Body of pancreas (tissue), 4 donors: ENCODE data around the gene GABBR1. TPM values are rescaled to one million over a fixed set of nuclear protein-coding genes. Genes with fewer than 3 reads are reported as not detected.
"Not testable (repeated sequence)": the region's sequence is repeated elsewhere in the genome, so short reads cannot be mapped to it uniquely, and the experiment has no call there.

Experiments
- ATAC-seq: fragments of 150-250 bp; one replicate; pipeline ENCODE4 v1.9.1; 2016
- DNase-seq, 4 donors: peaks; one replicate each; pipeline ENCODE4 v3.0.0-alpha.2; 2019
- H3K27ac ChIP-seq, 4 donors: fragments of 200-600 bp; sonication (generic); 1 replicate in 3 of 4; 2 replicates in 1 of 4; pipeline versions ENCODE4 v1.5.1 to v1.6.1; 2016 to 2019; ENCODE audit warnings: mild to moderate bottlenecking in 1 of 4, mixed read lengths in 1 of 4, moderate library complexity in 1 of 4
- H3K27me3 ChIP-seq, 2 donors: fragments of 200-600 bp; sonication (generic); one replicate each; pipeline ENCODE4 v1.6.0; 2016; ENCODE audit warnings: mild to moderate bottlenecking in 1 of 2
- H3K36me3 ChIP-seq, 2 donors: fragments of 200-600 bp; sonication (generic); replicated peaks in 1 of 2; 2 replicates each; pipeline ENCODE4 v1.5.1; 2016; ENCODE audit warnings: low read depth in 2 of 2; ENCODE audit not compliant: insufficient read depth in 1 of 2
- H3K4me1 ChIP-seq: fragments of 200-600 bp; sonication (generic); one replicate; pipeline ENCODE4 v1.6.0; 2016
- H3K4me3 ChIP-seq, 2 donors: fragments of 200-600 bp; sonication (generic); 1 replicate in 1 of 2; 2 replicates in 1 of 2; pipeline ENCODE4 v1.5.1; 2016 to 2019
- H3K9me3 ChIP-seq, 3 donors: fragments of 200-600 bp; sonication (generic); 1 replicate in 2 of 3; 2 replicates in 1 of 3; pipeline ENCODE4 v1.5.1; 2016
- CTCF ChIP-seq, 7 experiments: fragments of 450-650 bp in 4 of 7; fragments of 200-600 bp in 3 of 7; sonication (generic) in 3 of 7; IDR thresholded peaks; one replicate each; pipeline ENCODE4 v1.5.1; 2016 to 2019; ENCODE audit warnings: antibody characterized with exemption in 7 of 7
- POLR2A ChIP-seq, 3 donors: fragments of 450-650 bp; IDR thresholded peaks; one replicate each; pipeline ENCODE4 v1.6.1; 2016; ENCODE audit warnings: antibody characterized with exemption in 3 of 3, mild to moderate bottlenecking in 2 of 3
- WGBS, 2 donors: methylation state at CpG; one replicate each; pipeline ENCODE4 v1.1.5; 2017; 5-methylcytosine and 5-hydroxymethylcytosine counted together
- intact Hi-C: fragments of 100-400 bp; cut with DNase I; formaldehyde crosslinking; loops from one replicate; pipeline ENCODE4 v1.15.1; 2023
- total RNA-seq, 2 donors: library from RNA; depleted of rRNA; stranded (reverse); fragments of >200 nt; gene quantifications; one replicate each; pipeline ENCODE4 v1.1.0, GENCODE V29; 2016

GABBR1 gene
- total RNA-seq, 2 donors from 2014 or later: 23.7 to 31.9 TPM

GRCh38 chr6:29678114-29678513 is 45.1 kb upstream of the GABBR1 start:
- Histone ChIP-seq H3K4me1 (no peaks in the 10 kb centered on the region), H3K27ac (no peak overlapping the region), H3K9me3 (no peaks in the 10 kb centered on the region), H3K4me3 (no peak overlapping the region), H3K27me3 (no peaks in the 10 kb centered on the region), H3K36me3 (no peaks in the 10 kb centered on the region)
- no peak for TF ChIP-seq CTCF (IDR thresholded peaks at IDR 0.05)
- TF ChIP-seq POLR2A (IDR thresholded peaks at IDR 0.05): no peak
- WGBS, 2 donors: 77 to 79% methylated on average over 5 of the region's 5 CpGs
- intact Hi-C loops: no loop called here
- ATAC-seq: no peak
- DNase-seq: no peak

- Histone ChIP-seq H3K9me3 (no peaks in the 10 kb centered on the region), H3K4me3 (no peak overlapping the region), H3K4me1 (no peaks in the 10 kb centered on the region), H3K27ac (no peak overlapping the region), H3K27me3 (no peaks in the 10 kb centered on the region), H3K36me3 (no peaks in the 10 kb centered on the region)
- DNase-seq: no peak
- WGBS, 2 donors: 31 to 42% methylated on average over 2 of the region's 2 CpGs
- ATAC-seq: no peak
- intact Hi-C loops: no loop called here
- TF ChIP-seq POLR2A (IDR thresholded peaks at IDR 0.05) (no peak), CTCF (IDR thresholded peaks at IDR 0.05) (no peak)
Measured at GRCh38 chr6:29676981-29677601, 44.1 kb upstream of the GABBR1 start.

- Histone ChIP-seq H3K4me1 (no peaks in the 10 kb centered on the region), H3K4me3 (no peak overlapping the region), H3K27ac (no peak overlapping the region), H3K36me3 (no peaks in the 10 kb centered on the region), H3K9me3 (no peaks in the 10 kb centered on the region), H3K27me3 (no peaks in the 10 kb centered on the region)
- DNase-seq (no peak), ATAC-seq (no peak)
- 75 to 79% methylated on average over 1 of the region's 1 CpG for WGBS, 2 donors
- no peak for TF ChIP-seq POLR2A (IDR thresholded peaks at IDR 0.05)
- no peak for TF ChIP-seq CTCF (IDR thresholded peaks at IDR 0.05)
- intact Hi-C loops: no loop called here
Measured at GRCh38 chr6:29675561-29675960, 42.6 kb upstream of the GABBR1 start.

GRCh38 chr6:29674008-29674407 is 41.0 kb upstream of the GABBR1 start:
- DNase-seq: no peak
- H3K36me3 ChIP-seq: no peaks in the 10 kb centered on the region
- no peak for ATAC-seq
- H3K9me3 ChIP-seq: no peaks in the 10 kb centered on the region
- no peaks in the 10 kb centered on the region for H3K27me3 ChIP-seq
- TF ChIP-seq POLR2A (IDR thresholded peaks at IDR 0.05): no peak
- no peak for TF ChIP-seq CTCF (IDR thresholded peaks at IDR 0.05)
- 80 to 87% methylated on average over 5 of the region's 5 CpGs for WGBS, 2 donors
- H3K27ac ChIP-seq: no peak overlapping the region
- H3K4me1 ChIP-seq: no peaks in the 10 kb centered on the region
- intact Hi-C loops: no loop called here
- H3K4me3 ChIP-seq: no peak overlapping the region

- no peak for TF ChIP-seq CTCF (IDR thresholded peaks at IDR 0.05)
- TF ChIP-seq POLR2A (IDR thresholded peaks at IDR 0.05): no peak
- no peaks in the 10 kb centered on the region for H3K9me3 ChIP-seq
- WGBS, 2 donors: 88% methylated on average over 12 of the region's 12 CpGs
Measured at GRCh38 chr6:29673161-29673560, 40.2 kb upstream of the GABBR1 start.

GRCh38 chr6:29672116-29672515 is 39.1 kb upstream of the GABBR1 start:
- ATAC-seq, intact Hi-C loops, H3K9me3 ChIP-seq, H3K27me3 ChIP-seq, H3K27ac ChIP-seq, H3K36me3 ChIP-seq, DNase-seq, H3K4me1 ChIP-seq, H3K4me3 ChIP-seq: not testable (repeated sequence)
- 80 to 84% methylated on average over 5 of the region's 5 CpGs for WGBS, 2 donors

More at GRCh38 chr6:29673161-29673560, 40.2 kb upstream of the GABBR1 start:
- no peak overlapping the region for H3K27ac ChIP-seq
- no peaks in the 10 kb centered on the region for H3K27me3 ChIP-seq
- no peaks in the 10 kb centered on the region for H3K4me1 ChIP-seq
- ATAC-seq: no peak
- no peak for DNase-seq
- no peaks in the 10 kb centered on the region for H3K36me3 ChIP-seq
- intact Hi-C loops: no loop called here
- H3K4me3 ChIP-seq: no peak overlapping the region
